GM18873 (cell line): ENCODE results near the gene FAM118B.
"Not testable (repeated sequence)": the region's sequence is repeated elsewhere in the genome, so short reads cannot be mapped to it uniquely, and the experiment has no call there.

Experiments
- ATAC-seq: cut with Tn5 transposase; IDR thresholded peaks from one replicate; pipeline ENCODE4 v1.9.1; 2021; ENCODE audit warnings: mild to moderate bottlenecking, moderate library complexity, moderate number of reproducible peaks; ENCODE audit not compliant: unreplicated experiment, low FRiP score

Gene FAM118B

GRCh38 chr11:126305699-126306098 lies 94.1 kb downstream of the FAM118B start:
- ATAC-seq: peak; percentile 44

DNA sequence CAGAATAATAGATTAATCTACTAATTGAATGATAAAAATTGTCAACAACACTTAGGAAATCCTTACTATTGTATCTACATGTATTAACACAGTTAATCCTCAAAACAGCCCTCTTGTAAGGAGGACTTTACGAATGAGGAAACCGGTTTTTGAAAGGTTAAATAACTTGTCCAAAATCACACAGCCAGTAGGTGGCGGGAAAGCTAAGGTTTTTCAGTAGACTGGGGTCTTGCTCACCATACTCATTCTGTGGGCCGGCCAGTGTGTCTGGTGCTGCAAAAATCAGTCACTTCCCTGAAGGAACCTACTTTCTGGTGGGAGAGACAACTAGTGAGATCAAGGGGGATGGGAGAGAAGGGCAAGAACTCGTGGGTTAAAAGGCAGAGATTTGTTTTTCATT lies 96.1 kb downstream of the FAM118B start:
- ATAC-seq: no peak

- ATAC-seq: no peak
These were observed 96.7 kb downstream of the FAM118B start for GRCh38 chr11:126308271-126308671.

DNA sequence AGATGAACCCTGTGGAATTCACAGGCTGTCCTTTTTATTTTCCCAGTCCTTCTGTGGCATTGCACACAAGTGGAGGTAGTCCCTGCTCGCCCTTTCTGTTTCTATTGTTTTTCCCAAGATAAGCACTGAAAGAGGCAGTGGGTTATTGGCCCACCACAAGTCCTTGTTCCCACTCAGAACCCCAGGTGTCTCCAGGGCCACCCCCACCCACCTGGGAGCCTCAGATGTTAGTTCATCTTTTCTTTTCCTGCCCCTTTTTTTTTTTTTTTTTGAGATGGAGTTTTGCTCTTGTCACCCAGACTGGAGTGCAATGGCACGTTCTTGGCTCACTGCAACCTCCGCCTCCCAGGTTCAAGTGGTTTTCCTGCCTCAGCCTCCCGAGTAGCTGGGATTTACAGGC lies 97.2 kb downstream of the FAM118B start:
- not testable (repeated sequence) for ATAC-seq

- ATAC-seq: no peak
These were observed 98.8 kb downstream of the FAM118B start for GRCh38 chr11:126310200-126310991.

DNA sequence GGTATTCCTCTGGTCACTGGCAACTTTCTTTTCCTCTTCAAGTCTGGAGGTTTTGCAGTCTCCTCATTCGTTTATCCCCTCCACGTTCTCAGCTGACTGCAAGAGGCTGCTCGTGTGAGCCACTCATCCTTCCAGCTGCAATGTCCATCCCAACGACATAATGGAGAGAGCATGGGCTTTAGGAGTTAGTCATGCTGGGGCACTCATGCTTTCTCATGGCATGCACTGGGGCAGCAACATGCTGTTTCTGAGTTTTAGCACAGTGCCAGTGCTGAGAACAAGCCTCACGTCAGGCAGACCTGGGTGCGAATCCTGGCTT lies 99.4 kb downstream of the FAM118B start:
- no peak for ATAC-seq

DNA sequence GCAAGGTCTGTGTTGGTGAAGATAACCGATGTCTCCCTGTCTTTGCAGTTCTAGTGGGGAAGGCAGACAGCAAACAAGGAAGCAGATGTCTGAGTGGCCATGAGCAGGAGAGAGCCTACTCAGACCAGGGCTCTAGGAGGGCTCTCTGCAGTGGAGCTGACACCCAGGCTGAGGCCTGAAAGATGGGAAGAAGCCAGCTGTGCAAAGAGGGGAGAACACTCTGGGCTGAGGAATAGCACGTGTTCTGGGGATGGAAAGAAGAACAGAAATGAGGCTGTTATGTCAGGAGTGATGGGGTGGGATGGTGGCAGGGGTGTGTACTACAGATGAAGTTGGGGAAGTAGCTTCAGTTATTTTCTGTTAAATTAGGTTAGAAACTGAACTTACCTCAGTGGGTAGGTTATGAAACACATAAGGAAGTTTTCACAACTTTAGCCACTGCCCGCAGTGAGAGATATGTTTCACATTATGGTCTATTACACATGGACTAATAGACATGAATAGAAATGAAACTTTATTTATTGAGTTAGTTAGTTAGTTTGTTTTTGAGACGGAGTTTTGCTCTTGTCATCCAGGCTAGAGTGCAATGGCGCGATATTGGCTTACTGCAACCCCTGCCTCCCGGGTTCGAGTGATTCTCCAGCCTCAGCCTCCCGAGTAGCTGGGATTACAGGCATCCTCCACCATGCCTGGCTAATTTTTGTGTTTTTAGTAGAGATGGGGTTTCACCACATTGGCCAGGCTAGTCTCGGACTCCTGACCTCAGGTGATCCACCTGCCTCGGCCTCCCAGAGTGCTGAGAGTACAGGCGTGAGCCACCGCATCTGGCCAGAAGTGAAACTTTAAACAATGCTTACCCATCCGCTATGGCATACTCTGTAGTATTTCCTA lies 100.1 kb downstream of the FAM118B start:
- no peak for ATAC-seq
